Loucy (cell line): Measurements from ENCODE around the gene SNU13.
"Not testable (repeated sequence)": the region's sequence is repeated elsewhere in the genome, so short reads cannot be mapped to it uniquely, and the experiment has no call there.

Source experiments
- H2AFZ ChIP-seq: fragments of 200-600 bp; sonication (generic); 2 replicates; pipeline ENCODE4 v1.6.0; 2016; ENCODE audit warnings: antibody characterized with exemption, mild to moderate bottlenecking, low read length, moderate library complexity
- H3F3A ChIP-seq: fragments of 200-600 bp; 2 replicates; pipeline ENCODE4 v1.6.0; 2016; ENCODE audit warnings: antibody characterized with exemption, low read depth, mild to moderate bottlenecking
- H3K27me3 ChIP-seq: fragments of 200-600 bp; sonication (generic); 2 replicates; pipeline ENCODE4 v1.6.1; 2014; ENCODE audit warnings: low read length, mild to moderate bottlenecking; ENCODE audit not compliant: insufficient read depth, poor library complexity, severe bottlenecking
- H3K36me3 ChIP-seq: fragments of 200-600 bp; sonication (generic); 2 replicates; pipeline ENCODE4 v1.6.1; 2016; ENCODE audit warnings: low read length; ENCODE audit not compliant: insufficient read depth
- H3K4me1 ChIP-seq: fragments of 200-600 bp; sonication (generic); 2 replicates; pipeline ENCODE4 v1.5.1; 2014; ENCODE audit warnings: low read length, mild to moderate bottlenecking; ENCODE audit not compliant: insufficient read depth, poor library complexity, severe bottlenecking
- H3K4me2 ChIP-seq: fragments of 200-600 bp; sonication (generic); 2 replicates; pipeline ENCODE4 v1.6.0; 2014; ENCODE audit warnings: antibody characterized with exemption, low read length, low read depth, mild to moderate bottlenecking; ENCODE audit not compliant: poor library complexity, severe bottlenecking
- H3K4me3 ChIP-seq: fragments of 200-600 bp; sonication (generic); 2 replicates; pipeline ENCODE4 v1.5.1; 2014; ENCODE audit warnings: low read length, mild to moderate bottlenecking, mixed read lengths; ENCODE audit not compliant: poor library complexity, severe bottlenecking
- H3K79me2 ChIP-seq: fragments of 200-600 bp; sonication (generic); 2 replicates; pipeline ENCODE4 v1.6.1; 2014; ENCODE audit warnings: low read length; ENCODE audit not compliant: insufficient read depth
- H3K9ac ChIP-seq: fragments of 200-600 bp; sonication (generic); 2 replicates; pipeline ENCODE4 v1.6.0; 2014; ENCODE audit warnings: mild to moderate bottlenecking, low read depth, low read length, moderate library complexity; ENCODE audit not compliant: poor library complexity, severe bottlenecking
- H3K9me2 ChIP-seq: fragments of 200-600 bp; sonication (generic); replicated peaks from 2 replicates; pipeline ENCODE4 v1.6.1; 2016; ENCODE audit warnings: low read depth, low read length, mixed read lengths
- H3K9me3 ChIP-seq: fragments of 200-600 bp; sonication (generic); 2 replicates; pipeline ENCODE4 v1.6.1; 2014; ENCODE audit warnings: mild to moderate bottlenecking, antibody characterized with exemption, low read length, low read depth; ENCODE audit not compliant: insufficient read depth
- H4K20me1 ChIP-seq: fragments of 200-600 bp; sonication (generic); 2 replicates; pipeline ENCODE4 v1.6.0; 2014; ENCODE audit warnings: antibody characterized with exemption, low read length, mild to moderate bottlenecking; ENCODE audit not compliant: insufficient read depth, poor library complexity, severe bottlenecking
- CTCF ChIP-seq: fragments of 200-600 bp; sonication (generic); conservative IDR thresholded peaks from 2 replicates; pipeline ENCODE4 v1.5.1; 2014; ENCODE audit warnings: mild to moderate bottlenecking, antibody characterized with exemption, low read length
- EZH2phosphoT487 ChIP-seq: fragments of 200-600 bp; IDR thresholded peaks from 2 replicates; pipeline ENCODE4 v1.6.1; 2018; ENCODE audit warnings: antibody characterized with exemption, mild to moderate bottlenecking, moderate library complexity, borderline replicate concordance

SNU13 gene

GRCh38 chr22:41641854-41642253 lies 46.8 kb downstream of the SNU13 start:
- Histone ChIP-seq H4K20me1 (peaks cover 16% of the 10 kb centered on the region), H3K27me3 (no peaks in the 10 kb centered on the region), H3K4me3 (no peak overlapping the region), H3K9me3 (no peaks in the 10 kb centered on the region), H3K36me3 (peaks cover 88% of the 10 kb centered on the region), H3K4me2 (no peak overlapping the region), H3K9ac (no peak overlapping the region), H3K4me1 (no peaks in the 10 kb centered on the region), H3K79me2 (peaks cover 15% of the 10 kb centered on the region; the same call in 1 of the 2 replicates), H2AFZ (no peak overlapping the region), H3K9me2 (no peaks in the 10 kb centered on the region), H3F3A (no peaks in the 10 kb centered on the region)
- TF ChIP-seq CTCF (no peak), EZH2phosphoT487 (no peak)

- Histone ChIP-seq H3K4me3 (no peak overlapping the region), H3K4me2 (no peak overlapping the region), H2AFZ (no peak overlapping the region), H3K9me2 (no peaks in the 10 kb centered on the region), H3K79me2 (peaks cover 34% of the 10 kb centered on the region; the same call in 1 of the 2 replicates), H3K27me3 (no peaks in the 10 kb centered on the region), H3F3A (no peaks in the 10 kb centered on the region), H4K20me1 (peaks cover 24% of the 10 kb centered on the region), H3K4me1 (no peaks in the 10 kb centered on the region), H3K9ac (no peak overlapping the region), H3K36me3 (peaks cover 95% of the 10 kb centered on the region), H3K9me3 (no peaks in the 10 kb centered on the region)
- TF ChIP-seq EZH2phosphoT487 (no peak), CTCF (no peak)
These were observed 49.9 kb downstream of the SNU13 start for GRCh38 chr22:41638748-41639147.

GRCh38 chr22:41638124-41638523 lies 50.5 kb downstream of the SNU13 start:
- Histone ChIP-seq H3K9ac (no peak overlapping the region), H3K9me3 (no peaks in the 10 kb centered on the region), H3K36me3 (peaks cover 95% of the 10 kb centered on the region), H3K4me1 (no peaks in the 10 kb centered on the region), H3K79me2 (peaks cover 34% of the 10 kb centered on the region; the same call in 1 of the 2 replicates), H3F3A (no peaks in the 10 kb centered on the region), H4K20me1 (peaks cover 24% of the 10 kb centered on the region), H3K4me2 (no peak overlapping the region), H3K9me2 (no peaks in the 10 kb centered on the region), H2AFZ (no peak overlapping the region), H3K4me3 (no peak overlapping the region), H3K27me3 (no peaks in the 10 kb centered on the region)
- TF ChIP-seq CTCF, result no peak
- no peak for TF ChIP-seq EZH2phosphoT487

GRCh38 chr22:41637623-41638022 lies 51.0 kb downstream of the SNU13 start:
- Histone ChIP-seq H3K79me2 (peaks cover 29% of the 10 kb centered on the region; the same call in 1 of the 2 replicates), H3K36me3 (peaks cover 90% of the 10 kb centered on the region), H4K20me1 (peaks cover 23% of the 10 kb centered on the region)
- not testable (repeated sequence) for H3K4me3 ChIP-seq, H3F3A ChIP-seq, H3K9me3 ChIP-seq, H3K9me2 ChIP-seq, H2AFZ ChIP-seq, H3K27me3 ChIP-seq, H3K4me1 ChIP-seq, H3K4me2 ChIP-seq, H3K9ac ChIP-seq
